Caco-2 (cell line): Measurements from ENCODE around the gene P2RX2. TPM values are rescaled to one million over a fixed set of nuclear protein-coding genes. Genes with fewer than 3 reads are reported as not detected.

Experiments
- BruUV-seq: library from RNA; stranded (reverse); fragments of 400-500 nt; replicated peaks from 2 replicates; lab custom pipeline; 2021; lab: Mats Ljungman, UMichigan
- CTCF ChIA-PET: fragments of 300-600 bp; sonication (Branson Sonifier 250); formaldehyde crosslinking; loops from one replicate; lab custom pipeline; 2022; ENCODE audit warnings: antibody characterized with exemption; lab: Charles Lee
- POLR2A ChIA-PET: fragments of 300-600 bp; sonication (Branson Sonifier 250); formaldehyde crosslinking; loops from one replicate; lab custom pipeline; 2022; ENCODE audit warnings: antibody characterized with exemption; lab: Charles Lee
- DNase-seq, 2 experiments: peaks; one replicate each; pipeline versions ENCODE4 v3.0.0 to v3.0.0-alpha.2; 2020 to 2022
- H3K27me3 ChIP-seq: replicated peaks from 2 replicates; pipeline ENCODE4 v1.6.0; 2011; ENCODE audit warnings: low read length; ENCODE audit not compliant: control insufficient read depth, insufficient read depth
- H3K36me3 ChIP-seq: 2 replicates; pipeline ENCODE4 v1.5.1; 2011; ENCODE audit warnings: low read length; ENCODE audit not compliant: control insufficient read depth, insufficient read depth
- H3K4me1 ChIP-seq: fragments of 250-450 bp; sonication (Bioruptor Pico); 2 replicates; pipeline ENCODE4 v1.5.1; 2020; ENCODE audit warnings: mild to moderate bottlenecking
- H3K4me3 ChIP-seq: 2 replicates; pipeline ENCODE4 v1.5.1; 2011; ENCODE audit warnings: low read depth, mild to moderate bottlenecking, control low read depth, low read length
- H3K9me3 ChIP-seq: fragments of 250-450 bp; sonication (Bioruptor Pico); 2 replicates; pipeline ENCODE4 v1.5.1; 2020; ENCODE audit warnings: mild to moderate bottlenecking, moderate library complexity
- H3K27ac Mint-ChIP-seq: one replicate; pipeline ENCODE4 v1.8.0; 2022; ENCODE audit warnings: mixed read lengths; ENCODE audit not compliant: unreplicated experiment
- H3K27me3 Mint-ChIP-seq: one replicate; pipeline ENCODE4 v1.8.0; 2022; ENCODE audit warnings: mixed read lengths; ENCODE audit not compliant: insufficient read depth, unreplicated experiment
- H3K36me3 Mint-ChIP-seq: one replicate; pipeline ENCODE4 v1.8.0; 2022; ENCODE audit warnings: mild to moderate bottlenecking, mixed read lengths; ENCODE audit not compliant: insufficient read depth, unreplicated experiment
- H3K4me1 Mint-ChIP-seq: one replicate; pipeline ENCODE4 v1.8.0; 2022; ENCODE audit warnings: low read depth, mixed read lengths; ENCODE audit not compliant: unreplicated experiment
- H3K4me3 Mint-ChIP-seq: one replicate; pipeline ENCODE4 v1.8.0; 2022; ENCODE audit warnings: mild to moderate bottlenecking, moderate library complexity, mixed read lengths; ENCODE audit not compliant: unreplicated experiment
- H3K9me3 Mint-ChIP-seq: one replicate; pipeline ENCODE4 v1.8.0; 2022; ENCODE audit warnings: mixed read lengths; ENCODE audit not compliant: unreplicated experiment
- CTCF ChIP-seq, 2 experiments: fragments of 200-600 bp in 1 of 2; IDR thresholded peaks; 1 replicate in 1 of 2; 2 replicates in 1 of 2; pipeline versions ENCODE4 v1.5.1 to v1.8.0; 2011 to 2022; ENCODE audit warnings: antibody characterized with exemption in 1 of 2, control low read depth in 1 of 2, inconsistent platforms in 1 of 2, low read depth in 1 of 2, low read length in 1 of 2, mild to moderate bottlenecking in 1 of 2, moderate library complexity in 1 of 2; ENCODE audit not compliant: insufficient read depth in 1 of 2, severe bottlenecking in 1 of 2, unreplicated experiment in 1 of 2
- intact Hi-C: fragments of 100-400 bp; cut with micrococcal nuclease; formaldehyde crosslinking; loops from one replicate; pipeline ENCODE4 v1.10.0; 2022; ENCODE audit not compliant: unreplicated experiment
- total RNA-seq: library from RNA; stranded (reverse); gene quantifications from 2 replicates; pipeline ENCODE4 v1.2.3, GENCODE V29; 2022

The P2RX2 gene
- total RNA-seq, 1 experiment from 2014 or later, result not detected

- peaks cover 3% of the 10 kb centered on the region for H3K36me3 ChIP-seq
- DNase-seq, result no peak
- ChIA-PET CTCF (no interaction called here), POLR2A (no interaction called here)
- no peaks in the 10 kb centered on the region for H3K27me3 ChIP-seq
- Mint-ChIP-seq H3K4me1 (no peaks in the 10 kb centered on the region), H3K27me3 (no peaks in the 10 kb centered on the region), H3K27ac (no peak overlapping the region), H3K9me3 (no peaks in the 10 kb centered on the region), H3K4me3 (no peak overlapping the region), H3K36me3 (peaks cover 80% of the 10 kb centered on the region)
- no TSS peak for BruUV-seq
- H3K4me1 ChIP-seq, result no peaks in the 10 kb centered on the region
- H3K9me3 ChIP-seq, result no peaks in the 10 kb centered on the region
- intact Hi-C loops, result no loop called here
- H3K4me3 ChIP-seq, result no peak overlapping the region
- no peak for TF ChIP-seq CTCF (IDR thresholded peaks at IDR 0.05; ENCODE audit: insufficient read depth in 1 of 2, low read depth in 1 of 2, low read length in 1 of 2, severe bottlenecking in 1 of 2, unreplicated experiment in 1 of 2)
Measured at GRCh38 chr12:132642846-132643835, 24.6 kb downstream of the P2RX2 start.

GRCh38 chr12:132646850-132647249, 28.3 kb downstream of the P2RX2 start:
- intact Hi-C loops, result no loop called here
- no peaks in the 10 kb centered on the region for H3K9me3 Mint-ChIP-seq
- H3K36me3 Mint-ChIP-seq, result peaks cover 92% of the 10 kb centered on the region
- H3K4me1 Mint-ChIP-seq, result no peaks in the 10 kb centered on the region
- no peaks in the 10 kb centered on the region for H3K27me3 Mint-ChIP-seq
- POLR2A ChIA-PET, result no interaction called here
- CTCF ChIA-PET, result no interaction called here
- Histone ChIP-seq H3K4me1 (no peaks in the 10 kb centered on the region), H3K9me3 (no peaks in the 10 kb centered on the region), H3K27me3 (no peaks in the 10 kb centered on the region), H3K36me3 (peaks cover 6% of the 10 kb centered on the region), H3K4me3 (no peak overlapping the region)
- DNase-seq, result no peak
- no peak for TF ChIP-seq CTCF (IDR thresholded peaks at IDR 0.05; ENCODE audit: insufficient read depth in 1 of 2, low read depth in 1 of 2, low read length in 1 of 2, severe bottlenecking in 1 of 2, unreplicated experiment in 1 of 2)
- no peak overlapping the region for H3K27ac Mint-ChIP-seq
- BruUV-seq, result no TSS peak
- H3K4me3 Mint-ChIP-seq, result no peak overlapping the region

- no peak for TF ChIP-seq CTCF (IDR thresholded peaks at IDR 0.05; ENCODE audit: insufficient read depth in 1 of 2, low read depth in 1 of 2, low read length in 1 of 2, severe bottlenecking in 1 of 2, unreplicated experiment in 1 of 2)
- Histone ChIP-seq H3K36me3 (peaks cover 6% of the 10 kb centered on the region), H3K4me3 (no peak overlapping the region), H3K9me3 (no peaks in the 10 kb centered on the region), H3K4me1 (no peaks in the 10 kb centered on the region), H3K27me3 (no peaks in the 10 kb centered on the region)
- Mint-ChIP-seq H3K27ac (no peak overlapping the region), H3K4me3 (no peak overlapping the region), H3K4me1 (no peaks in the 10 kb centered on the region), H3K9me3 (no peaks in the 10 kb centered on the region), H3K36me3 (peaks cover 91% of the 10 kb centered on the region), H3K27me3 (no peaks in the 10 kb centered on the region)
- intact Hi-C loops, result no loop called here
- POLR2A ChIA-PET, result no interaction called here
- CTCF ChIA-PET, result no interaction called here
- DNase-seq, result no peak
- BruUV-seq, result no TSS peak
Measured at GRCh38 chr12:132647858-132648257, 29.3 kb downstream of the P2RX2 start.
